ENCODE measurements around the gene PSAP. TPM values are rescaled to one million over a fixed set of nuclear protein-coding genes. Genes with fewer than 3 reads are reported as not detected.

The PSAP gene
- total and polyA plus RNA-seq, 2 experiments from 2014 or later = 686 to 987 TPM

DNA sequence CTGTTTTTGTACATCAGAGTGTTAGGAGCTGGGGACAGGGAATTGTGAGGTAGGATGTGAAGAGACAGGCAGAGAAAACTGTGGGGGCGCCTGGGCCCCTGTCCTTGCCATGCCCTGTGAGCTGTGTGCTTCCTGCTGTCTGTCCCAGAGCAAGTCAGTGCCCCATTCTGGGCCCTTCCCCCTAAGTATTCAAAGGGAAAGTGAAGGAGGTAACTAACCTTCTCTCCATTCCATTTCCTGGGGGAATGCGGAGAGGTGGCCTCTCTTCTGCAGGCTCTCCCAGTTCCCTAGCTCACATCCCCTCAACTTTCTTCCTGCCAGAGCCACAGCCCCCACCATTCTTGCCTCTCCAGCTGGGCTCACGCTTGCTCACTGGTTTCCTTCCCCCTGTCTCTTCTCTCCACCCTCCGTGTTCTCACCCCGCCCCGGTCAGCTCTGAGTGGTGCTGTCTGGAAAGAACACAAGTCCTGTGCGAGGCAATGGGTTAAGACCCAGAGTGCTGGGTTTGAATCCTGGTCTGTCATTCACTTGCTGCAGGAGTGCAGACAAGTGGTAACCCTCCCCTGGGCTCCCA lies 68.0 kb downstream of the PSAP start:
- Histone ChIP-seq H3K4me3 (no peak overlapping the region), H3K9me2 (replicated peaks; ENCODE audit: insufficient read depth) (no peaks in the 10 kb centered on the region), H3K27me3 (no peaks in the 10 kb centered on the region), H3K9me3 (ENCODE audit: low read depth) (no peaks in the 10 kb centered on the region), H3K4me1 (ENCODE audit: insufficient read depth) (no peaks in the 10 kb centered on the region), H2AFZ (no peak overlapping the region), H3K36me3 (replicated peaks; ENCODE audit: insufficient read depth, low read depth) (no peaks in the 10 kb centered on the region), H3K4me2 (no peak overlapping the region), H4K20me1 (ENCODE audit: insufficient read depth, poor library complexity, severe bottlenecking) (no peaks in the 10 kb centered on the region), H3K27ac (no peak overlapping the region), H3K79me2 (no peaks in the 10 kb centered on the region)
- TF ChIP-seq EZH2phosphoT487 (IDR thresholded peaks at IDR 0.05; ENCODE audit: low read depth, severe bottlenecking, unreplicated experiment) (no peak), EZH2 (IDR thresholded peaks at IDR 0.05; ENCODE audit: borderline replicate concordance) (no peak)
- TF ChIP-seq, protein P1, sequence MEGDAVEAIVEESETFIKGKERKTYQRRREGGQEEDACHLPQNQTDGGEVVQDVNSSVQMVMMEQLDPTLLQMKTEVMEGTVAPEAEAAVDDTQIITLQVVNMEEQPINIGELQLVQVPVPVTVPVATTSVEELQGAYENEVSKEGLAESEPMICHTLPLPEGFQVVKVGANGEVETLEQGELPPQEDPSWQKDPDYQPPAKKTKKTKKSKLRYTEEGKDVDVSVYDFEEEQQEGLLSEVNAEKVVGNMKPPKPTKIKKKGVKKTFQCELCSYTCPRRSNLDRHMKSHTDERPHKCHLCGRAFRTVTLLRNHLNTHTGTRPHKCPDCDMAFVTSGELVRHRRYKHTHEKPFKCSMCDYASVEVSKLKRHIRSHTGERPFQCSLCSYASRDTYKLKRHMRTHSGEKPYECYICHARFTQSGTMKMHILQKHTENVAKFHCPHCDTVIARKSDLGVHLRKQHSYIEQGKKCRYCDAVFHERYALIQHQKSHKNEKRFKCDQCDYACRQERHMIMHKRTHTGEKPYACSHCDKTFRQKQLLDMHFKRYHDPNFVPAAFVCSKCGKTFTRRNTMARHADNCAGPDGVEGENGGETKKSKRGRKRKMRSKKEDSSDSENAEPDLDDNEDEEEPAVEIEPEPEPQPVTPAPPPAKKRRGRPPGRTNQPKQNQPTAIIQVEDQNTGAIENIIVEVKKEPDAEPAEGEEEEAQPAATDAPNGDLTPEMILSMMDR (IDR thresholded peaks at IDR 0.05; ENCODE audit: poor library complexity) = no peak
- no peak for DNase-seq (ENCODE audit: low spot score)
- 69% methylated on average over 7 of the region's 7 CpGs for WGBS (ENCODE audit: low lambda C conversion rate, missing lambda C conversion rate)

DNA sequence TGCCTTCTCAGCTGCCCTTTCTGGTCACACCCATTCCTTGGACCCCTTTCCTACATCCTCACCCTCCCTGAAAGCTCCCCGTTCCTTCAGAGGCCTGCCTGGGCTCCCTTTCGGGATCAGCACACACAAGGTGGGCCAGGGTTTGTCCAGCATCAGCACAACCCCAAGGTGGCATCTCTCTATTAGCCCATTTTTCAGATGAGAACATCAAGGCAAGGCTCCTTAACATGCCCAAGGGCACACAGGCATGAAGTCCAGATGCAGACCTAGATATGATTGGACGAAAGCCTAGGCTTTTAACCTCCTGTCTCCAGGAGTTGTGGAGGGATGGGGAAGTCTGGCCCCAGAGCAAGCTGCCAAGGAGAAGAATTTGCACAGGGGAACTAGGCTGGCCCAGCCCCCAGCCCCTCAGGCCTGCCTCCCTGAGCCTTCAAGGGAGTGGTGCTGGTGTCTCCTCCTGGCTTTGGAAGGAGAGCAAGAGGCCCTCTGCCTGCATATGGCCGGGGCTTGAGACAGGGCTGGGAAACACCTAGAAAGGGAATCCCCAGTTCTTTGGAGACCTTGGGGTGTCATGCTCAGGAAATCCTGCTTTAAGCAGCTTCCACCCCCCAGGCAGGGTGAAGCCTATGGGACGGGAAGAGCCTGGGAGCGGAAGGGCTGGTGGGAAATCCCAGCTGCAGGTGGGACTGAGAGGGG lies 68.7 kb downstream of the PSAP start:
- Histone ChIP-seq H3K4me1 (ENCODE audit: insufficient read depth) (no peaks in the 10 kb centered on the region), H4K20me1 (ENCODE audit: insufficient read depth, poor library complexity, severe bottlenecking) (no peaks in the 10 kb centered on the region), H3K36me3 (replicated peaks; ENCODE audit: insufficient read depth, low read depth) (no peaks in the 10 kb centered on the region), H3K9me2 (replicated peaks; ENCODE audit: insufficient read depth) (no peaks in the 10 kb centered on the region), H3K4me2 (no peak overlapping the region), H3K27me3 (no peaks in the 10 kb centered on the region), H3K27ac (no peak overlapping the region), H2AFZ (no peak overlapping the region), H3K79me2 (no peaks in the 10 kb centered on the region), H3K9me3 (ENCODE audit: low read depth) (no peaks in the 10 kb centered on the region), H3K4me3 (no peak overlapping the region)
- 81% methylated on average over 6 of the region's 6 CpGs for WGBS (ENCODE audit: low lambda C conversion rate, missing lambda C conversion rate)
- no peak for DNase-seq (ENCODE audit: low spot score)
- TF ChIP-seq EZH2phosphoT487 (IDR thresholded peaks at IDR 0.05; ENCODE audit: low read depth, severe bottlenecking, unreplicated experiment) (no peak), EZH2 (IDR thresholded peaks at IDR 0.05; ENCODE audit: borderline replicate concordance) (no peak)
- TF ChIP-seq, protein P1 (IDR thresholded peaks at IDR 0.05; ENCODE audit: poor library complexity) = no peak

DNA sequence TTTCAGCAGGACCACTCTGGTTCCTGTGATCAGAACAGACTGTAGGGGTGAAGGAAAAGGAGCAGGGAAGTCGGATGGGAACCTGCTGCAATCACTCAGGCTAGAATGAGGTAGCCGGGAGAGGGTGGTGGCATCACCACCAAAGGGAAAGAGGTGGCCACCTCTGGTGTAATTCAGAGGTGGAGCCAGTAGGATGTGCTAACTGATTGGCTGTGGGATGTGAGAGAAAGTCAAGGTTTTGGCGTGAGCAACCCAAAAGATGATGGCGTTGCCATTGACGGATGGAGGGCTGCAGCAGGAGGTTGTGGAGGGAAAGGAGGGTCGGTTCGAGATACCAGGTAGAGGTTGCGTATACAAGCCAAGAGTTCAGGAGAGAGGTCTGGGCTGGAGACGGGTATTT lies 70.3 kb downstream of the PSAP start:
- DNase-seq (ENCODE audit: low spot score) = no peak
- no peaks in the 10 kb centered on the region for H3K79me2 ChIP-seq
- no peak overlapping the region for H2AFZ ChIP-seq
- no peaks in the 10 kb centered on the region for H3K9me2 ChIP-seq (replicated peaks; ENCODE audit: insufficient read depth)
- no peak overlapping the region for H3K4me3 ChIP-seq
- no peak overlapping the region for H3K4me2 ChIP-seq
- H3K27me3 ChIP-seq = no peaks in the 10 kb centered on the region
- H3K9me3 ChIP-seq (ENCODE audit: low read depth) = no peaks in the 10 kb centered on the region
- no peaks in the 10 kb centered on the region for H3K4me1 ChIP-seq (ENCODE audit: insufficient read depth)
- no peak overlapping the region for H3K27ac ChIP-seq
- H4K20me1 ChIP-seq (ENCODE audit: insufficient read depth, poor library complexity, severe bottlenecking) = no peaks in the 10 kb centered on the region
- TF ChIP-seq EZH2 (IDR thresholded peaks at IDR 0.05; ENCODE audit: borderline replicate concordance) (no peak), EZH2phosphoT487 (IDR thresholded peaks at IDR 0.05; ENCODE audit: low read depth, severe bottlenecking, unreplicated experiment) (no peak)
- TF ChIP-seq, protein P1 (IDR thresholded peaks at IDR 0.05; ENCODE audit: poor library complexity) = no peak
- WGBS (ENCODE audit: low lambda C conversion rate, missing lambda C conversion rate) = 85% methylated on average over 9 of the region's 9 CpGs
- no peaks in the 10 kb centered on the region for H3K36me3 ChIP-seq (replicated peaks; ENCODE audit: insufficient read depth, low read depth)

All from hepatocyte (in vitro differentiated cells).